Measurements from ENCODE around the gene PTAR1. TPM values are rescaled to one million over a fixed set of nuclear protein-coding genes. Genes with fewer than 3 reads are reported as not detected.

The PTAR1 gene
- polyA plus RNA-seq, 1 experiment = 12.4 TPM

- no peak for DNase-seq (ENCODE audit: low read depth)
- Histone ChIP-seq H3K27me3 (ENCODE audit: control insufficient read depth, insufficient read depth, low read length) (no peaks in the 10 kb centered on the region), H3K36me3 (ENCODE audit: control insufficient read depth, insufficient read depth, low read length) (no peaks in the 10 kb centered on the region; the same call in 1 of the 2 replicates), H3K4me3 (ENCODE audit: low read depth, low read length) (no peak overlapping the region)
- ChIA-PET POLR2A (no interaction called here), CTCF (interaction anchor here (0.8 to 1.3 kb wide), 3 partner anchors 9 to 72 kb away, joined by 3 to 6 read pairs (median 3); partner anchors contain the start of gene APBA1)
- TF ChIP-seq CTCF (IDR thresholded peaks at IDR 0.05; ENCODE audit: insufficient read depth, low read depth, low read length) = no peak
Measured at GRCh38 chr9:69715825-69716224, 44.0 kb downstream of the PTAR1 start.

GRCh38 chr9:69715096-69715495 is 44.7 kb downstream of the PTAR1 start:
- POLR2A ChIA-PET = no interaction called here
- no peaks in the 10 kb centered on the region for H3K27me3 ChIP-seq (ENCODE audit: control insufficient read depth, insufficient read depth, low read length)
- no peak for DNase-seq (ENCODE audit: low read depth)
- no peak for TF ChIP-seq CTCF (IDR thresholded peaks at IDR 0.05; ENCODE audit: insufficient read depth, low read depth, low read length)
- CTCF ChIA-PET = interaction anchor here (0.5 to 0.8 kb wide), 3 partner anchors 42 to 71 kb away, joined by 3 read pairs; no protein-coding TSS in a partner anchor
- H3K36me3 ChIP-seq (ENCODE audit: control insufficient read depth, insufficient read depth, low read length) = no peaks in the 10 kb centered on the region; the same call in 1 of the 2 replicates
- no peak overlapping the region for H3K4me3 ChIP-seq (ENCODE audit: low read depth, low read length)

- no peak overlapping the region for H3K4me3 ChIP-seq (ENCODE audit: low read depth, low read length)
- TF ChIP-seq CTCF (IDR thresholded peaks at IDR 0.05; ENCODE audit: insufficient read depth, low read depth, low read length) = no peak
- no peak for DNase-seq (ENCODE audit: low read depth)
- ChIA-PET CTCF (no interaction called here), POLR2A (no interaction called here)
- no peaks in the 10 kb centered on the region for H3K27me3 ChIP-seq (ENCODE audit: control insufficient read depth, insufficient read depth, low read length)
- no peaks in the 10 kb centered on the region for H3K36me3 ChIP-seq (ENCODE audit: control insufficient read depth, insufficient read depth, low read length)
Measured at GRCh38 chr9:69697475-69697874, 62.3 kb downstream of the PTAR1 start.

GRCh38 chr9:69696802-69697201 is 63.0 kb downstream of the PTAR1 start:
- no peak for DNase-seq (ENCODE audit: low read depth)
- ChIA-PET CTCF (no interaction called here), POLR2A (no interaction called here)
- H3K36me3 ChIP-seq (ENCODE audit: control insufficient read depth, insufficient read depth, low read length) = no peaks in the 10 kb centered on the region
- no peak for TF ChIP-seq CTCF (IDR thresholded peaks at IDR 0.05; ENCODE audit: insufficient read depth, low read depth, low read length)
- H3K4me3 ChIP-seq (ENCODE audit: low read depth, low read length) = no peak overlapping the region
- no peaks in the 10 kb centered on the region for H3K27me3 ChIP-seq (ENCODE audit: control insufficient read depth, insufficient read depth, low read length)

GRCh38 chr9:69689991-69690538 is 69.7 kb downstream of the PTAR1 start:
- no peak for TF ChIP-seq CTCF (IDR thresholded peaks at IDR 0.05; ENCODE audit: insufficient read depth, low read depth, low read length)
- H3K36me3 ChIP-seq (ENCODE audit: control insufficient read depth, insufficient read depth, low read length) = no peaks in the 10 kb centered on the region
- no peak overlapping the region for H3K4me3 ChIP-seq (ENCODE audit: low read depth, low read length)
- POLR2A ChIA-PET = no interaction called here
- no peak for DNase-seq (ENCODE audit: low read depth)
- no peaks in the 10 kb centered on the region for H3K27me3 ChIP-seq (ENCODE audit: control insufficient read depth, insufficient read depth, low read length)
- CTCF ChIA-PET = interaction anchor here (0.6 to 1.0 kb wide), 2 partner anchors 17 to 168 kb away, joined by 3 to 4 read pairs; partner anchors contain the start of gene APBA1
